K562 (cell line): ENCODE data around the gene NEMP1. TPM values are rescaled to one million over a fixed set of nuclear protein-coding genes. Genes with fewer than 3 reads are reported as not detected.

ENCODE experiments used
- CBX3 ChIP-seq, 2 experiments: IDR thresholded peaks; 1 replicate in 1 of 2; 2 replicates in 1 of 2; pipeline ENCODE4 v1.6.1; 2012; ENCODE audit warnings: inconsistent platforms in 2 of 2, low read length in 2 of 2, borderline replicate concordance in 1 of 2, control low read depth in 1 of 2
- CBX5 ChIP-seq: IDR thresholded peaks from 2 replicates; pipeline ENCODE4 v1.6.1; 2014; ENCODE audit warnings: low read depth, borderline replicate concordance
- CSDE1 ChIP-seq, 2 experiments: fragments of 450-650 bp; IDR thresholded peaks; 2 replicates each; pipeline ENCODE4 v1.6.1; 2016; ENCODE audit warnings: mild to moderate bottlenecking in 1 of 2
- FOS ChIP-seq: IDR thresholded peaks from 3 replicates; pipeline ENCODE4 v1.6.1; 2011; ENCODE audit not compliant: insufficient read length; ENCODE audit errors: extremely low read depth
- PKNOX1 ChIP-seq: fragments of 450-650 bp; IDR thresholded peaks from 2 replicates; pipeline ENCODE4 v1.6.1; 2016
- TCF7L2 ChIP-seq: fragments of 150-350 bp; IDR thresholded peaks from 2 replicates; pipeline ENCODE4 v1.6.1; 2016; ENCODE audit warnings: low read depth, mild to moderate bottlenecking, low read length, moderate library complexity
- ZKSCAN8 ChIP-seq: fragments of 200-800 bp; sonication (Bioruptor generic); IDR thresholded peaks from 2 replicates; pipeline ENCODE4 v1.6.1; 2016; ENCODE audit warnings: missing genetic modification characterization, missing compliant biosample characterization
- ZNF174 ChIP-seq: fragments of 250-450 bp; sonication (Bioruptor Pico); IDR thresholded peaks from 2 replicates; pipeline ENCODE4 v1.4.0; 2020; ENCODE audit warnings: mild to moderate bottlenecking
- ZNF239 ChIP-seq: fragments of 250-450 bp; sonication (Bioruptor Pico); IDR thresholded peaks from 2 replicates; pipeline ENCODE4 v1.4.0; 2020; ENCODE audit warnings: mild to moderate bottlenecking
- ZNF253 ChIP-seq: fragments of 250-450 bp; sonication (Bioruptor Pico); conservative IDR thresholded peaks from 2 replicates; pipeline ENCODE4 v1.6.1; 2021; ENCODE audit warnings: mild to moderate bottlenecking
- ZNF696 ChIP-seq: fragments of 250-450 bp; sonication (Bioruptor Pico); conservative IDR thresholded peaks from 2 replicates; pipeline ENCODE4 v1.4.0; 2020; ENCODE audit warnings: mild to moderate bottlenecking, moderate library complexity
- polyA plus RNA-seq, 8 experiments: library from polyadenylated mRNA; depleted of rRNA in 4 of 8; stranded (reverse) in 5 of 8; unstranded in 3 of 8; fragments of >200 nt; fragmentation: Nextera tagmentation in 2 of 8; fragmentation: Illumina TruSeq in 1 of 8; extraction: Ambion mirVana in 2 of 8; extraction: Trizol in 1 of 8; gene quantifications; 2 replicates each; pipeline versions ENCODE4 v1.2.1 to v1.2.3, GENCODE V29; 2011 to 2014; ENCODE audit warnings: inconsistent platforms in 1 of 8, missing spikeins in 1 of 8
- total RNA-seq, 7 experiments: library from RNA; depleted of rRNA in 6 of 7; stranded (reverse); fragments of >200 nt in 6 of 7; fragmentation: Illumina TruSeq in 2 of 7; extraction: Trizol in 2 of 7; gene quantifications; 2 replicates each; pipeline versions ENCODE4 v1.2.1 to v1.2.3, GENCODE V29; 2011 to 2021; ENCODE audit warnings: low replicate concordance in 1 of 7
- TF ChIP-seq, protein P1 (sequence below): fragments of 250-450 bp; sonication (Bioruptor Pico); IDR thresholded peaks from 2 replicates; pipeline ENCODE4 v1.8.0; 2022; ENCODE audit warnings: inconsistent platforms, mild to moderate bottlenecking, moderate library complexity, borderline replicate concordance

NEMP1 gene
- total and polyA plus RNA-seq, 9 of the 15 experiments (the other 6 are each of a cell fraction or from before 2014, with no cell fraction given): 9.5 to 82.2 (median 41.2) TPM

- TF ChIP-seq, protein P1, sequence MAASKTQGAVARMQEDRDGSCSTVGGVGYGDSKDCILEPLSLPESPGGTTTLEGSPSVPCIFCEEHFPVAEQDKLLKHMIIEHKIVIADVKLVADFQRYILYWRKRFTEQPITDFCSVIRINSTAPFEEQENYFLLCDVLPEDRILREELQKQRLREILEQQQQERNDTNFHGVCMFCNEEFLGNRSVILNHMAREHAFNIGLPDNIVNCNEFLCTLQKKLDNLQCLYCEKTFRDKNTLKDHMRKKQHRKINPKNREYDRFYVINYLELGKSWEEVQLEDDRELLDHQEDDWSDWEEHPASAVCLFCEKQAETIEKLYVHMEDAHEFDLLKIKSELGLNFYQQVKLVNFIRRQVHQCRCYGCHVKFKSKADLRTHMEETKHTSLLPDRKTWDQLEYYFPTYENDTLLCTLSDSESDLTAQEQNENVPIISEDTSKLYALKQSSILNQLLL (CRISPR knock-in tag): no peak
- TF ChIP-seq CSDE1 (IDR thresholded peaks at IDR 0.05) (no peak), FOS (no peak), ZKSCAN8 (no peak), PKNOX1 (no peak), CBX3 (IDR thresholded peaks at IDR 0.05; ENCODE audit: borderline replicate concordance in 1 of 2, low read length in 2 of 2) (no peak), TCF7L2 (no peak), ZNF174 (no peak), CBX5 (no peak), ZNF239 (CRISPR knock-in tag) (no peak), ZNF696 (CRISPR knock-in tag) (no peak), ZNF253 (CRISPR knock-in tag) (no peak)
Observed at GRCh38 chr12:57058454-57058853, 20.1 kb downstream of the NEMP1 start (continued).
